ENCODE measurements around the gene RASA1.

Gene RASA1

GRCh38 chr5:87390075-87390474 lies 122.4 kb downstream of the RASA1 start:
- no peaks in the 10 kb centered on the region for H3K27me3 ChIP-seq (replicated peaks; ENCODE audit: control insufficient read depth, insufficient read depth, low read length)
- H3K36me3 ChIP-seq (ENCODE audit: control insufficient read depth, insufficient read depth, low read length), result peaks cover 5% of the 10 kb centered on the region
- TF ChIP-seq, protein P1, sequence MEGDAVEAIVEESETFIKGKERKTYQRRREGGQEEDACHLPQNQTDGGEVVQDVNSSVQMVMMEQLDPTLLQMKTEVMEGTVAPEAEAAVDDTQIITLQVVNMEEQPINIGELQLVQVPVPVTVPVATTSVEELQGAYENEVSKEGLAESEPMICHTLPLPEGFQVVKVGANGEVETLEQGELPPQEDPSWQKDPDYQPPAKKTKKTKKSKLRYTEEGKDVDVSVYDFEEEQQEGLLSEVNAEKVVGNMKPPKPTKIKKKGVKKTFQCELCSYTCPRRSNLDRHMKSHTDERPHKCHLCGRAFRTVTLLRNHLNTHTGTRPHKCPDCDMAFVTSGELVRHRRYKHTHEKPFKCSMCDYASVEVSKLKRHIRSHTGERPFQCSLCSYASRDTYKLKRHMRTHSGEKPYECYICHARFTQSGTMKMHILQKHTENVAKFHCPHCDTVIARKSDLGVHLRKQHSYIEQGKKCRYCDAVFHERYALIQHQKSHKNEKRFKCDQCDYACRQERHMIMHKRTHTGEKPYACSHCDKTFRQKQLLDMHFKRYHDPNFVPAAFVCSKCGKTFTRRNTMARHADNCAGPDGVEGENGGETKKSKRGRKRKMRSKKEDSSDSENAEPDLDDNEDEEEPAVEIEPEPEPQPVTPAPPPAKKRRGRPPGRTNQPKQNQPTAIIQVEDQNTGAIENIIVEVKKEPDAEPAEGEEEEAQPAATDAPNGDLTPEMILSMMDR (IDR thresholded peaks at IDR 0.05; ENCODE audit: insufficient read depth, low read length, poor library complexity, severe bottlenecking), result no peak
- no peak overlapping the region for H3K4me3 ChIP-seq (replicated peaks; ENCODE audit: low read depth, low read length)
- DNase-seq (ENCODE audit: extremely low read depth, insufficient read length), result no peak

GRCh38 chr5:87390576-87391199 lies 123.0 kb downstream of the RASA1 start:
- no peak overlapping the region for H3K4me3 ChIP-seq (replicated peaks; ENCODE audit: low read depth, low read length)
- peaks cover 8% of the 10 kb centered on the region for H3K36me3 ChIP-seq (ENCODE audit: control insufficient read depth, insufficient read depth, low read length)
- TF ChIP-seq, protein P1 (IDR thresholded peaks at IDR 0.05; ENCODE audit: insufficient read depth, low read length, poor library complexity, severe bottlenecking), result no peak
- H3K27me3 ChIP-seq (replicated peaks; ENCODE audit: control insufficient read depth, insufficient read depth, low read length), result no peaks in the 10 kb centered on the region
- DNase-seq (ENCODE audit: extremely low read depth, insufficient read length), result no peak

- DNase-seq (ENCODE audit: extremely low read depth, insufficient read length), result no peak
- Histone ChIP-seq H3K27me3 (replicated peaks; ENCODE audit: control insufficient read depth, insufficient read depth, low read length) (no peaks in the 10 kb centered on the region), H3K4me3 (replicated peaks; ENCODE audit: low read depth, low read length) (no peak overlapping the region), H3K36me3 (ENCODE audit: control insufficient read depth, insufficient read depth, low read length) (peaks cover 9% of the 10 kb centered on the region)
- TF ChIP-seq, protein P1 (IDR thresholded peaks at IDR 0.05; ENCODE audit: insufficient read depth, low read length, poor library complexity, severe bottlenecking), result no peak
These were observed 124.5 kb downstream of the RASA1 start for GRCh38 chr5:87392170-87392569.

DNA sequence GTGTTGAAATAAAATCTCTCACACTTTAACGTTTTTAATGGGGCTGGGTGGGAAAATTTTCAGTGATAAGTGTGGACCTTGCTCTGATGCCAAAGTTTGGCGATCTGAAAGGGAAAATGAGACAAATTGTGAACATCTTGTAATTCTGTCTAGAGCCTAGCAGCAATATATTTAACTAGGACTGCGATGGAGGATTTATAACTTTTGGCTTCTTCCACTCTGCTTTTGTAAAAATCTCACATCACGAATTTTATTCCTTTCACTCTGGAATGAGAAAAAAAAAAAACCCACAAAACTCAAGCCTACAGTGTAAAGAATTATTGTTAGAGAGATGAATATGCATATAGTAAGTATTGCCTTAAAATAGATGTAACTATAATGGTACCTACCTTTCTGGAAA lies 125.1 kb downstream of the RASA1 start:
- Histone ChIP-seq H3K36me3 (ENCODE audit: control insufficient read depth, insufficient read depth, low read length) (peaks cover 12% of the 10 kb centered on the region), H3K27me3 (replicated peaks; ENCODE audit: control insufficient read depth, insufficient read depth, low read length) (no peaks in the 10 kb centered on the region), H3K4me3 (replicated peaks; ENCODE audit: low read depth, low read length) (no peak overlapping the region)
- DNase-seq (ENCODE audit: extremely low read depth, insufficient read length), result no peak
- TF ChIP-seq, protein P1 (IDR thresholded peaks at IDR 0.05; ENCODE audit: insufficient read depth, low read length, poor library complexity, severe bottlenecking), result no peak

DNA sequence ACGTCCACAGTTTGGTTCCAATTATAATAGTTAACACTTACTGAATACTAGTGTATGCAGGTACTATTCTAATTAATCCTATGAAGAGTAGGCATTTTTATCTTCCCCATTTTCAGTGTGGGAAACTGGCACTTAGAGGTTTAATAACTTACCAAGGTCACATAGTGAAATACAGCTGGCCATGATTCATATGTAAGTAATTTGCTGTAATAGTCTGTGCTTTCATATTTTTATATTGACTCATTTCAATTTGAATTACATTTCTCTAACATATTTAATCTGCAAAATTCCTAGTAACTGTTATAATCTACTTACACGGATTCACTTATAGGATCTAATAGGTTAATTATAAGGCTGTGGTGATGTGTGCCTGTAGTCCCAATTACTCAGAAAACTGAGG lies 125.6 kb downstream of the RASA1 start:
- Histone ChIP-seq H3K36me3 (ENCODE audit: control insufficient read depth, insufficient read depth, low read length) (peaks cover 13% of the 10 kb centered on the region), H3K4me3 (replicated peaks; ENCODE audit: low read depth, low read length) (no peak overlapping the region), H3K27me3 (replicated peaks; ENCODE audit: control insufficient read depth, insufficient read depth, low read length) (no peaks in the 10 kb centered on the region)
- TF ChIP-seq, protein P1 (IDR thresholded peaks at IDR 0.05; ENCODE audit: insufficient read depth, low read length, poor library complexity, severe bottlenecking), result no peak
- no peak for DNase-seq (ENCODE audit: extremely low read depth, insufficient read length)

Measured in GM06990 (cell line).